Stimulated activated CD4-positive, alpha-beta T cell treated with anti-CD3 and anti-CD28 coated beads, Interleukin-4, amount 100 ng/mL, for 4 hours (primary cell): ENCODE results near the gene MBNL2.

Experiments
- DNase-seq, 2 experiments: peaks; one replicate each; pipeline ENCODE4 v3.0.0-alpha.2; 2020

Gene MBNL2

GRCh38 chr13:97212004-97212403, 10.1 kb upstream of the MBNL2 start:
- DNase-seq = no peak

DNA sequence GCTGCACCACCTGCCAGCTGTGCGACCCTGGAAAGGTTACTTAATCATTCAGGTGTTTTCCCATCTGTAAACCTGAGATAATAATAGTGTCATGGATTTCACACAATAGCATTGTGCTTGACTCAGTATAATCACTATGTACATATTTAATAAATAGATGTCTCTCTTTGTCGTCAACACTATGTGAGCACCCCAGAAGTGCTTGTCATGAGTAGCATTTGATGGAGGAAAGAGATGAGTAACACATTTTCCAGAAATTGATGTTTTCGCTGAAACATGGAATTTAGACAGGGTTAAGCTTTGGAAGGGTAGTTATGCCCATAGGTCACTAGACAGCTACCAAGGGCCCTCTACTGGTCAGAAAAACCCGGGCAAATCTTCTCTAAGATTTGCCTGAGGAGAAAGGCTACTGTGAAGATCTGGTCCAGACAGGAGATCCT, 9.5 kb upstream of the MBNL2 start:
- DNase-seq = no peak

DNA sequence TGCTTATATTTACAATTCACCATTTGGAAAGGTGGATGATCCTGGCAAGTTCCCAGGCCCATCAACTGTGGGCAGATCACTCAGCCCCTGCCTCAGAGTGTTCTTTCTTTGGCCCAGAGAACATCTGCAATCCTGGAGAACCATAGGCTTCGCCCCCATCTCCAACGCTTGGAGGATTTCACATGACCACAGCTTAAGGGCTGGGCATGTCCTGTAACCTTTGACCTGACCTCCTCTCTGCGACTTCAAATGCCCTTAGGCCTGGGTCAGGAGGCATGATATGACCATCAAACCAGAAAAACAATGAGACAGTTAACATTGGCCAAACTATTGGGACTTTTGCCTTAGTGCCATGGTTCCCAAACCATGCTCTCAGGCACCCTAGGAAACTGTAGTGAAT, 7.2 kb upstream of the MBNL2 start:
- DNase-seq = no peak

- no peak for DNase-seq
These were observed 6.8 kb upstream of the MBNL2 start for GRCh38 chr13:97215325-97215724.

- no peak for DNase-seq
These were observed 2.9 kb upstream of the MBNL2 start for GRCh38 chr13:97219226-97219625.

GRCh38 chr13:97220151-97220900, 1.8 kb upstream of the MBNL2 start:
- no peak for DNase-seq

- DNase-seq = no peak
These were observed 1.1 kb upstream of the MBNL2 start for GRCh38 chr13:97221046-97221445.

- no peak for DNase-seq
These were observed 667 bp upstream of the MBNL2 start for GRCh38 chr13:97221466-97221865.

DNA sequence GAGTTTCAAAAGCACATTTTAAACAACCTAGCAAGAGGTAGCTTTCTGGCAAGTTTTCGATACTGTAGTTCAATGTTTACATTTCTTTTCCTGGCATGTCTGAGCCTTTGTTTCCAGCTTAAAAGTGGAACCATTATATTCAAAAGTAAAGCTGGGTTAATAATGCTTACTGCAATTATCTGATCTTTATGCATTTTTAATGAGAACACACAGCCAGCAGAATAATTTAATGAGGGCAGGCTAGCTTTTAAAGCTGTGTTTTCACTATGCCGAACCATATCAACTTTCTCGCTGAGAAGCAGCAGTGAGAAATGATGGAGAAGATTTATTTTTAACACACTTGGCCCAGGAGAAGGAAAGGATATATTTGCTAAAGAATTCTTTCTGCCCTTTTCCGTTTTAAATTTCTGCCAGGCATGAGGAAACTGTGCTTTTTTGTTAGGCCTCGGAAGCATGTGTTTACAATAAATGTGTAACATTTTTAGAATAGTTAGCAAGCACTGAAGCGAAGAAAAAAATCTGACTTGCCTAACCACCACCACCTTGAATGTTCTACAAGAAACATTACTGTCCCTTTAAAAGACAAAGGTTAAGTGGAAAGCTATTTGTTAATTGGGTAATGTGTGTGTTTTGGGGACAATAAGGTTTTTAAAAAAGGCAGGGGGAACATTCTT, 1.0 kb downstream of the MBNL2 start:
- DNase-seq = no peak

- no peak for DNase-seq
These were observed 1.8 kb downstream of the MBNL2 start for GRCh38 chr13:97223711-97224541.

DNA sequence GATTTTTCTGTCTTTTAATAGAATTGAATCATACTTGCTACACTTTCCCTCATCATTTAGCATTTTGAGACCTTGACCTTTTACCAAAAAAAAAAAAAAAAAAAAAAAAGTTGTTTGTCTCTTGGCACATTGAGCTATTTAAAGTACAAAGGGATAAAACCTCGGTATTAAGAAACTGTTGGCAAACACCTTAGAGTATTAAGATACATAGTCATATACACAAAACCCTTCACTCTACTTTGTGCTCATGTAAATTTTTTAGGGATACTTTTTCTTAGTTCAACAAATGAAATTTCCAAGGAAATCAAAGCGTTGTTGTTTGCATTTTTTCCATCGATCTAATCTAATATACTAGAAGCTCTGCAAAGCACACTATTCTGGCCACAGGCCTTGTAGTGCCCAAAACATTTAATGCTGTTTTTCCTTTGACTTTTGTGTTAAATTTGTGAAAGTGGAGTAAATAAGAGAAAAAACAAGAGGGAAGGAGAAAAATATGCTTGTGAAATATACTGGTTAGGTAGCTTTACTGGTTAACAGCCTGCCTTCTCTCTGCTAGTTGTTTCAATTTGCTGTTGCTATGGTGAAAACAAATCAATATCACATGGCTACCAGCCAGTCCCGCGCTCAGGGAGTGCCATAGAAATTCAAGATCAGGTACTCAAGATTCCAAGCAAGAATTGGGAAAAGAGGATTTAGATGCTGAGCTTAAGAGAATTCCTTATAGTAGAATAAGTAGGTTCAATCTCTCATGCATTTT, 2.6 kb downstream of the MBNL2 start:
- DNase-seq = no peak

GRCh38 chr13:97225533-97225932, 3.4 kb downstream of the MBNL2 start:
- DNase-seq = no peak

DNA sequence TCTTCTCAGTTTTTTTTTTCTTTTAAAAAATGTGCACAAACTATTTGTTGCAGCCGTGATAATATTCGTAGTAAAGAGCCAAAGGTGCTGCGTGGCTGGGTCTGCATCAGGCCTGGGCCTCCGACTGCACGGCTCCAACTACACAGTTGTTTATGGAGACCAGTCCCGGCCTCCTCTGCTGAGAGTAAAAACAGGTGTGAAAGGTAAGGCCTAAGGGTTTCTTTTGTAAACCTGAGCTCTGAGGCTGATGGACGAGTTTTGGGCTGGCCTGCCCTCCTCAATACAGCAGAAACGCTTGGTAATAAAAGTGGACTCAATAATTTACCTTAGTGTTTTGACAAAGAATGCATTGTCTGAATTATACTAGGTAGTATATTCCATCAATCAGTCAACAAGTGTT, 3.9 kb downstream of the MBNL2 start:
- DNase-seq = no peak

- DNase-seq = peak in 1 of 2 experiments; percentile 44
These were observed 4.9 kb downstream of the MBNL2 start for GRCh38 chr13:97226788-97227627.

DNA sequence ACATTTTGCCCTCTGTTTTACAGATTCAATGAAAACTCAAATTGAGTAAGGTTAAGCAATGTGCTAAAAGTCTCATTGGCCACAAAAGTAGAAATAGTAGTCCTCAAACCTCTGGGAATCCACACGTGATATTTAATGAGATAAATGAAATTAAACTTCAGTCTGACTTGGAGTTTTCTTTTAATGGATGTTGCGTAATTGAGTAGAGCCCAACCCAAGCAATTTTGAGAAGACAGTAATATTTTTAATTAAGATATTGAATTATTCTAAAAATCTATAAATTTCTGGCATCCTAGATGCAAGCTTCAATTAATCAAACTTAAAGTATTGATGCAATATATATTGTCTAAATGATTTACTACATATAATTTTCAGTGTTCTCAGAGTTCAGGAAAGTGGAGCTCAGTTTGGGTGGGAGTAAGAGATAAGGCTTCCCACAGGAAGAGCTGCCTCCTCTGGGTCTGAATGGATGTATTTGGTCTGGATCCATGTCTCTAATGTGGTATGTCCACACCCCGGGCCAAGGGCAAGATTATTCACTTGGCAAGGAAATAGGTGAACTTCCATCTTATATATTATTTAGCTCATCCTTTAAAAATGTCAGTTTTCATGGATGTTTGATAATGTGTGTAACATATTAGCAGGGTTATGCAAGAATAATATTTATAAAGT, 6.9 kb downstream of the MBNL2 start:
- no peak for DNase-seq

GRCh38 chr13:97229699-97230098, 7.6 kb downstream of the MBNL2 start:
- no peak for DNase-seq

GRCh38 chr13:97231118-97231828, 9.1 kb downstream of the MBNL2 start:
- no peak for DNase-seq

DNA sequence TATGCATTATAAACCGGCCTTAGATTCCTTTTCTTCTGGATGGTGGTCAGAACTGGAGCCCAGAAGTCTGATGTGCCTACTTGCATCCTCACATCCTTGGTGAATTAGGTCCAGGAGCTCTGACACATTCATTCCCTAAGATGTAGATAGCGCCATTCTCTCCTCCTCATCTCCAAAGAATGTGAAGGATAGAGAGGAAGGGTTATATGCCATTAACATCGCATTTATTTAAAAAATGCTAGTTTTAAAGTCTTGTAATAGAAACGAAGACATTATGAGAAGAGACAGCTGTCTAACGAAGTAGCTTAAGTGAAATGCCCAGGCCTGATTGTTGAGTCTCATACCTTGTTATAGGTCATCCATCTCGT, 9.7 kb downstream of the MBNL2 start:
- no peak for DNase-seq

DNA sequence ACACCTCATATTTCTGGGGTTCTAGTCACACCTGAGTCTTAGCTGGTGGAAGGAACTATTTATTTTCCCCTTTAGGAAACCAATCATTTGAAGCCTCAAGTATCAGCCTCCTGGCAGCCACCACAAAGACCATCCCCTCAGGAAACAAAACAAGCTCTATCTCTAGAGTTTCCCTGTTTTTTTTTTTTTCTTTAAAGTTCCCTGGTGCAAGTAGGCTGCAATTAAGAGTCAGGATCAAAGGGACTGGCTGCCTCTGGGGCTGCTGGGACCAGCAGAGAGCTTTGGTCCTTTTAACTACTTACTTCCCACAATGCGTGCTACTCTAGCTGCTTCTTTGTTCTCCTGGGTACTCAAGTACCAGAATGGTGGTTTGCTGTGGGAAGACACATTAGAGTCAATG, 11.4 kb downstream of the MBNL2 start:
- no peak for DNase-seq

DNA sequence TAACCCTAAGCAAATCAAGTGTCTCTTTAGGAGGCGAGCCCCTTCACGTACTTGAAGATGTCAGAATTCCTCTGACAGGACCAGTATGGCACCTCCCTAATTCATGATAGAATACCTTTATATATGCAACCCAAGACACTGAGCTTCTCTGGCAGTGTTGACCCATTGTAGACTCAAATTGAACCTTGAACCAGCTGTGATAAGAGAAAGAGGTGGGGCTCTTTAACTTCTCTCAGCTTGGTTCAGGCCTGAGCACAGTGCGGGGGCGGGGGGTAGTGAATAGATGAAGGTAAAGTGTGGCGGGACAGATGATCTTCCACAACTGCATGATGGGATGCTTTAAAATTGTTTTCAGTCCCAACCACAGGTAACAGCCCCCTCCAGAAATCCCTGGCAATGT, 12.1 kb downstream of the MBNL2 start:
- no peak for DNase-seq

DNA sequence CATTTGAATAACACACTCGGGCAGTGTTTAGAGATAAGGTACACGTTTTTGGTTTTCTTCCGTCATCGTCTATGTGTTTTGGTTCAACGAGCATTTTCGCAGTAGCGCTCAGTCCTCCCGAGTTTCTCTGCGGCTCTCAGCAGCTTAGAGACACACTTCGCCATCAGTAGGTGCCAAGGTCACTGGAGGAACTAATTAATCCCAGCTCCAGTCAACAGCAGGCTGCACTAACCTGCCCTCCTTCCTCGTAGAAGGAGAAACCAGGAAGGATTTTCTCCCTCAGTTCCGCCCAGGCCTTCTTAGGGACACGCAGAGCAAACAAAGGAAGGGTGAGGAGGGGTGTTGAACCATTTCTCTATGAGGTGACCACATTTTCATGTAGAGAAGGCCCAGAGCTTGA, 12.6 kb downstream of the MBNL2 start:
- no peak for DNase-seq
